OCI-LY3 (cell line): ENCODE data around the gene MED17.

Experiments
- H2AFZ ChIP-seq: fragments of 200-600, 300-600 bp; shearing (Covaris generic); 2 replicates; pipeline ENCODE4 v1.6.0; 2014; ENCODE audit warnings: antibody characterized with exemption, low read depth, low read length
- H3K27ac ChIP-seq: fragments of 200-600, 300-600 bp; sonication (generic); 2 replicates; pipeline ENCODE4 v1.5.1; 2014; ENCODE audit warnings: mild to moderate bottlenecking, low read length, moderate library complexity, mixed read lengths
- H3K27me3 ChIP-seq: fragments of 200-600, 300-600 bp; sonication (generic); 2 replicates; pipeline ENCODE4 v1.6.1; 2014; ENCODE audit warnings: low read depth, low read length, mixed read lengths
- H3K36me3 ChIP-seq: fragments of 200-600, 300-600 bp; sonication (generic); replicated peaks from 2 replicates; pipeline ENCODE3; 2014; ENCODE audit warnings: low read depth, low read length, mixed read lengths
- H3K4me1 ChIP-seq: fragments of 300-600, 200-600 bp; sonication (generic); 2 replicates; pipeline ENCODE4 v1.6.1; 2014; ENCODE audit warnings: low read length, mixed read lengths
- H3K4me2 ChIP-seq: fragments of 200-600, 300-600 bp; sonication (generic); 2 replicates; pipeline ENCODE4 v1.6.1; 2014; ENCODE audit warnings: low read length, mixed read lengths
- H3K4me3 ChIP-seq: fragments of 300-600, 200-600 bp; sonication (generic); 2 replicates; pipeline ENCODE4 v1.5.1; 2014; ENCODE audit warnings: antibody characterized with exemption, mild to moderate bottlenecking, low read length, moderate library complexity
- H3K79me2 ChIP-seq: fragments of 300-600, 200-600 bp; shearing (Covaris generic); 2 replicates; pipeline ENCODE4 v1.6.1; 2014; ENCODE audit warnings: mild to moderate bottlenecking, low read length, mixed read lengths
- H3K9ac ChIP-seq: fragments of 300-600, 200-600 bp; shearing (Covaris generic); 2 replicates; pipeline ENCODE4 v1.6.0; 2014; ENCODE audit warnings: mild to moderate bottlenecking, low read length, moderate library complexity
- H3K9me3 ChIP-seq: fragments of 200-600, 300-600 bp; shearing (Covaris generic); 2 replicates; pipeline ENCODE4 v1.6.1; 2014; ENCODE audit warnings: low read length, mixed read lengths; ENCODE audit not compliant: insufficient read depth
- H4K20me1 ChIP-seq: fragments of 200-600, 300-600 bp; sonication (generic); 2 replicates; pipeline ENCODE4 v1.6.1; 2016; ENCODE audit warnings: low read length, mixed read lengths; ENCODE audit not compliant: insufficient read depth
- EZH2phosphoT487 ChIP-seq: fragments of 200-600 bp; shearing (Covaris generic); IDR thresholded peaks from 2 replicates; pipeline ENCODE4 v1.6.1; 2018; ENCODE audit warnings: antibody characterized with exemption, mixed run types, low read depth
- TF ChIP-seq, protein P1 (sequence below): fragments of 200-600, 300-600 bp; sonication (generic); IDR thresholded peaks from 2 replicates; pipeline ENCODE4 v1.5.1; 2014; ENCODE audit warnings: antibody characterized with exemption, low read length, low read depth

The MED17 gene

DNA sequence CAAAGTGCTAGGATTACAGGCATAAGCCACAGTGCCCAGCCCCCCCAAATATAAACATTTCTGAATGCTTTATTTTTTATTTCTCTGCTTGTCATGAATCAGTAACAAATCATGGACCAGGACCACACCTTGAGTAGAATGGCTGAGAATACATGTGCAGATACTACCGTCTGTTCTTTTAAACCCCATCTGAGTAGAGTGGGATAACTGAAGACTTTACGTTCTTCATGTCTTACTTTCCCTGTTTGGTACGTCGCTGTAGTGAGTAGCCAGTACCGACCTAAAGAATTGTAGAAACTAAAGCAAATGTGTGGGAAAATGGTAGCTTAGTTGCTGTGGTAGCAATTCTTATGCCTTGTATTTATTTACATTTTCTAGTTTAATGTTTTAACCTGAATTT is 29.9 kb downstream of the MED17 start:
- TF ChIP-seq, protein P1, sequence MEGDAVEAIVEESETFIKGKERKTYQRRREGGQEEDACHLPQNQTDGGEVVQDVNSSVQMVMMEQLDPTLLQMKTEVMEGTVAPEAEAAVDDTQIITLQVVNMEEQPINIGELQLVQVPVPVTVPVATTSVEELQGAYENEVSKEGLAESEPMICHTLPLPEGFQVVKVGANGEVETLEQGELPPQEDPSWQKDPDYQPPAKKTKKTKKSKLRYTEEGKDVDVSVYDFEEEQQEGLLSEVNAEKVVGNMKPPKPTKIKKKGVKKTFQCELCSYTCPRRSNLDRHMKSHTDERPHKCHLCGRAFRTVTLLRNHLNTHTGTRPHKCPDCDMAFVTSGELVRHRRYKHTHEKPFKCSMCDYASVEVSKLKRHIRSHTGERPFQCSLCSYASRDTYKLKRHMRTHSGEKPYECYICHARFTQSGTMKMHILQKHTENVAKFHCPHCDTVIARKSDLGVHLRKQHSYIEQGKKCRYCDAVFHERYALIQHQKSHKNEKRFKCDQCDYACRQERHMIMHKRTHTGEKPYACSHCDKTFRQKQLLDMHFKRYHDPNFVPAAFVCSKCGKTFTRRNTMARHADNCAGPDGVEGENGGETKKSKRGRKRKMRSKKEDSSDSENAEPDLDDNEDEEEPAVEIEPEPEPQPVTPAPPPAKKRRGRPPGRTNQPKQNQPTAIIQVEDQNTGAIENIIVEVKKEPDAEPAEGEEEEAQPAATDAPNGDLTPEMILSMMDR = no peak
- TF ChIP-seq EZH2phosphoT487 = no peak
- H3K36me3 ChIP-seq = peaks cover 66% of the 10 kb centered on the region
- H3K79me2 ChIP-seq = peaks cover 4% of the 10 kb centered on the region; the same call in 1 of the 2 replicates

DNA sequence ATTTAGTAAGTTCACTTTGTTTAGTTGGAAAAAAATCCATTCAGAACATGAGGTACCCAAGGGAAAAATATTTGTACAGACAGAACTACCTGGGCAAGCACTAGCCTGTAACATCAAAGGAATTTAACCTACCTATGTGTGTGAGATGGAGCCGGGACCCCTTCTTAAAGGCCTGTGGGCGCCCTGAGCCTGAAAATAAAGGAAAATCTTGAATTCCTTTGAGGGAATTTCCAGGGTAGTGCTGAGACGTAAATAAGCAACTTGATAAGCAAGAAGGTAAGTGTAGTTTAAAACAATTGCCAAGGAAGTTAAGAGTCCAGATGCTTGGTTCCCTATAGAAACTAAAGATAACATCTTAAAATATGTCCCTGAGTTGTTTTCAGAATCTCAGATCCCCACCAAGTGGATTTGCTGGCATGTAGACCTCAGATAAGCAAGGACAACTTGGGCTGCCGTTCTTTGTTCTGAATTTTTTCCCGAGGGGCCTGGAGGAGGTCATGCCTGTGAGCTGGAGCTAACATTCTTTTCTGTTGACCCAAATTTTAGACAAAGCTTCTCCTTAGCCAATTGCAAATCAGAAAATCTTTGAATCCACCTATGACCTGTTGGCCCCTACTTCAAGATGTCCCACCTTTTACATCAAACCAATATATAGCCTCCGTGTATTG is 31.0 kb downstream of the MED17 start:
- no peaks in the 10 kb centered on the region for H3K27me3 ChIP-seq
- H3K4me1 ChIP-seq = no peaks in the 10 kb centered on the region
- no peak overlapping the region for H2AFZ ChIP-seq
- H3K4me2 ChIP-seq = no peak overlapping the region
- TF ChIP-seq, protein P1 = no peak
- TF ChIP-seq EZH2phosphoT487 = no peak
- no peak overlapping the region for H3K4me3 ChIP-seq
- no peak overlapping the region for H3K9ac ChIP-seq
- no peaks in the 10 kb centered on the region for H3K9me3 ChIP-seq
- H3K36me3 ChIP-seq = peaks cover 61% of the 10 kb centered on the region
- H4K20me1 ChIP-seq = no peaks in the 10 kb centered on the region
- H3K27ac ChIP-seq = no peak overlapping the region
- no peaks in the 10 kb centered on the region for H3K79me2 ChIP-seq

More for the DNA sequence above, 29.9 kb downstream of the MED17 start:
- H2AFZ ChIP-seq = no peak overlapping the region
- H3K4me3 ChIP-seq = no peak overlapping the region
- H3K9ac ChIP-seq = no peak overlapping the region
- no peaks in the 10 kb centered on the region for H3K27me3 ChIP-seq
- no peaks in the 10 kb centered on the region for H3K4me1 ChIP-seq
- H3K4me2 ChIP-seq = no peak overlapping the region
- no peaks in the 10 kb centered on the region for H3K9me3 ChIP-seq
- H3K27ac ChIP-seq = no peak overlapping the region
- no peaks in the 10 kb centered on the region for H4K20me1 ChIP-seq

DNA sequence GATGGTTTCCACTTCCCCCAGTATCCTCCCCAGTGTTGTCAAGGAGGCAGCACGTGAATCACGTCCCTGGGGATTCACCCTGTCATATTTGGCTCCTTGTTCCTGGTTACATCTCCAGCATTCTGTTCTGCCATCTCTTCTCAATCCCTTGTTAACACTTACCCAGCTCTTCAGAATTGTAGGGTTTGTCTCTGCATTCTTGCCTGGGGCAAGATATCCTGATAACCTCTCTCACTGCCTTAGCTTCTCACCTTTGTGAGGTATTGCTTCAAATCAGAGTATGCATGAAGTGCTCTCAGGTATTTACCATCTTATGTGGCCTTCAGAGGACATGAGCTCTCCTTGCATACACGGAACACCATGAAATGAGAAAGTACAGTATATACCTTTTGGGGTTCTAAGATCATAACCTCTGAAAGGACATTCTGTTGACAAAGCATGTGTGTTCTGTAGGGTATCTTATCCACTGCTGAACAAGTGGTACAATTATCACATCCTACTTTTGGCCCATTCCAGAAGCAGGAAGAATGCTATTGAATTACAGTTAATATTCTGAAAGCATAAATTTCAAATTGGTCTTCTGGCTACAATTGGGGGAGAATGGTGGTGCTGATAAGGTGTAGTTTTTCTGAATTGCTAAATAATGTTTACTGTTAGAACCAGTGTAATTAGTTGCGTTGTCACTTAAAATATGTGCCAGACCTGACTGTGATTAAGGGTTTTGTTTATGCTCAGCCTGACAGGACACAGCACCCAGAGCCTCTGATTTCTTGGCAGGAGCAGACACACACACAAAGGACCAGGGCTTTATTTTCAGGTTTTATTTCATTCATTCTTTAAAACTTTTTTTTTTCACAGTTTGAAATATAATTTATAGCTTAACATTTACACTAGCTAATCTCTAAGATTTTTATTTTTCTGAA is 33.6 kb downstream of the MED17 start:
- Histone ChIP-seq H3K4me1 (no peaks in the 10 kb centered on the region), H3K4me2 (no peak overlapping the region), H3K4me3 (no peak overlapping the region), H3K9me3 (no peaks in the 10 kb centered on the region), H2AFZ (no peak overlapping the region), H3K9ac (no peak overlapping the region), H3K27ac (no peak overlapping the region), H3K27me3 (no peaks in the 10 kb centered on the region), H3K79me2 (no peaks in the 10 kb centered on the region), H4K20me1 (no peaks in the 10 kb centered on the region), H3K36me3 (peaks cover 41% of the 10 kb centered on the region)
- TF ChIP-seq EZH2phosphoT487 = no peak
- TF ChIP-seq, protein P1 = no peak

DNA sequence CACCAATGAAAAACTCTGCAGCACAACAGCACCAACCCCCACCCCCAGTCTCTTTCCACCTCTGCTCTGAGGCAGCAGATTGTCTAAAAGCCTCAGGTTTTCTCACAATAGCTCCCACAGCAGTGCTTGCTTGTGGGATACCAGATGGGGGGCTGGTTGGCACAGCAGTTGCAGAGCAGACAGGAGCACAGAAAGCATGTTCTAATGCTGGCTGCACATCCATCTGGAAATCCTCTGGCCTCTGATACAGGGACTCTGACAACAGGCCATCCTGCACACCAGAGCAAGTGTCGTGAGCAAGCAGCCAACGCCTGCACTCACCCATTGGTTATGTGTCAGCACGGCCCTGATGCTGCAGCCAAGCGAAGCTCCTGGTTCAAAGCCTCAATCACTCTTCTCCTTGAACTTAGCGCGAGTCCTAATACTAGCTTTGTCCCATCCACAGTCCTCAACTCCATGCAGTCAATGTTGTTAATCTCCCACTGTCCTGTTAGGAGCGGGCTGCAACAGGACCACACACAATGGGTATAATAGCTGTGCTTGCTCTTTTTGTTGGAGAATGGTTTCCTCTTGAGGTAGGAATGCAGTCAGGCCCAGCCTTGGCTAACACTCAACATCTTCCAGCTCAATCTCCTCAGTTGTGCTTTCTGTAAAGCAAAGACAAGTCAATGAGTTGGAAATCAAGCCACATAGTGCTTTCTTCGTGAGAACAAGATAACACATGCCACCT is 36.0 kb downstream of the MED17 start:
- Histone ChIP-seq H4K20me1 (no peaks in the 10 kb centered on the region), H3K4me2 (no peak overlapping the region), H2AFZ (no peak overlapping the region), H3K27ac (no peak overlapping the region), H3K27me3 (no peaks in the 10 kb centered on the region), H3K79me2 (no peaks in the 10 kb centered on the region), H3K4me1 (no peaks in the 10 kb centered on the region), H3K9me3 (no peaks in the 10 kb centered on the region), H3K36me3 (peaks cover 20% of the 10 kb centered on the region), H3K9ac (no peak overlapping the region), H3K4me3 (no peak overlapping the region)
- no peak for TF ChIP-seq EZH2phosphoT487
- TF ChIP-seq, protein P1 = no peak
